B cell (primary cell): Measurements from ENCODE around the gene PLA2G3. TPM values are rescaled to one million over a fixed set of nuclear protein-coding genes. Genes with fewer than 3 reads are reported as not detected.

ENCODE experiments used
- ATAC-seq: fragments of 200-7000 bp; cut with Tn5 transposase; one replicate; pipeline ENCODE4 v1.10.0; 2021; ENCODE audit warnings: low read depth, mild to moderate bottlenecking, moderate number of reproducible peaks, moderate library complexity
- CTCF ChIA-PET: fragments of 350-600 bp; sonication (Branson Sonifier 250); formaldehyde crosslinking; loops from one replicate; lab custom pipeline; 2021; ENCODE audit warnings: antibody characterized with exemption, inconsistent platforms; lab: Charles Lee
- POLR2A ChIA-PET: fragments of 350-600 bp; sonication (Branson Sonifier 250); formaldehyde crosslinking; loops from one replicate; lab custom pipeline; 2021; ENCODE audit warnings: antibody characterized with exemption; lab: Charles Lee
- DNase-seq: peaks from one replicate; pipeline ENCODE4 v3.0.0; 2013
- H2AFZ ChIP-seq: 2 replicates; pipeline ENCODE4 v1.6.1; 2012; ENCODE audit warnings: mild to moderate bottlenecking, low read depth, low read length; ENCODE audit not compliant: insufficient read depth, poor library complexity, severe bottlenecking
- H3K27ac ChIP-seq, 2 donors: 1 replicate in 1 of 2; 2 replicates in 1 of 2; pipeline ENCODE4 v1.5.1; 2012 to 2013; ENCODE audit warnings: low read length in 2 of 2, mild to moderate bottlenecking in 2 of 2, moderate library complexity in 1 of 2
- H3K27me3 ChIP-seq, 4 experiments: fragments of 200-600 bp in 1 of 4; sonication (generic) in 1 of 4; replicated peaks in 1 of 4; 1 replicate in 2 of 4; 2 replicates in 2 of 4; pipeline versions ENCODE4 v1.6.1 to v1.7.0; 2013 to 2016; ENCODE audit warnings: low read length in 3 of 4, mild to moderate bottlenecking in 2 of 4, mixed read lengths in 1 of 4, moderate library complexity in 1 of 4; ENCODE audit not compliant: insufficient read depth in 4 of 4, control insufficient read depth in 3 of 4; ENCODE audit errors: control extremely low read depth in 1 of 4
- H3K36me3 ChIP-seq, 2 experiments: replicated peaks in 1 of 2; 1 replicate in 1 of 2; 2 replicates in 1 of 2; pipeline versions ENCODE4 v1.6.1 to v1.7.1; 2013; ENCODE audit warnings: low read length in 1 of 2; ENCODE audit not compliant: insufficient read depth in 2 of 2, control insufficient read depth in 1 of 2; ENCODE audit errors: control extremely low read depth in 1 of 2, extremely low read depth in 1 of 2
- H3K4me1 ChIP-seq, 2 donors: fragments of 200-600 bp in 1 of 2; sonication (generic) in 1 of 2; 1 replicate in 1 of 2; 2 replicates in 1 of 2; pipeline versions ENCODE4 v1.5.1 to v1.6.1; 2013 to 2017; ENCODE audit warnings: low read length in 2 of 2; ENCODE audit not compliant: control insufficient read depth in 2 of 2, insufficient read depth in 2 of 2
- H3K4me2 ChIP-seq: replicated peaks from 2 replicates; pipeline ENCODE3; 2012; ENCODE audit warnings: mild to moderate bottlenecking, low read depth, low read length; ENCODE audit not compliant: poor library complexity, severe bottlenecking
- H3K4me3 ChIP-seq, 5 experiments: fragments of 200-600 bp in 1 of 5; sonication (generic) in 1 of 5; 1 replicate in 3 of 5; 2 replicates in 2 of 5; pipeline versions ENCODE4 v1.5.1 to v1.7.0; 2011 to 2016; ENCODE audit warnings: low read length in 4 of 5, mild to moderate bottlenecking in 4 of 5, low read depth in 2 of 5, control low read depth in 1 of 5, moderate library complexity in 1 of 5; ENCODE audit not compliant: insufficient read depth in 1 of 5; ENCODE audit errors: control extremely low read depth in 1 of 5, extremely low read depth in 1 of 5
- H3K79me2 ChIP-seq: fragments of 200-600 bp; sonication (generic); one replicate; pipeline ENCODE4 v1.6.0; 2016; ENCODE audit warnings: low read length; ENCODE audit not compliant: control insufficient read depth, insufficient read depth
- H3K9ac ChIP-seq: fragments of 200-600 bp; sonication (generic); 2 replicates; pipeline ENCODE4 v1.6.1; 2017; ENCODE audit warnings: mild to moderate bottlenecking, low read length, moderate library complexity
- H3K9me3 ChIP-seq, 3 donors: one replicate each; pipeline versions ENCODE4 v1.6.1 to v1.7.1; 2013; ENCODE audit warnings: low read length in 2 of 3; ENCODE audit not compliant: control insufficient read depth in 2 of 3, insufficient read depth in 1 of 3; ENCODE audit errors: control extremely low read depth in 1 of 3
- H4K20me1 ChIP-seq: 2 replicates; pipeline ENCODE4 v1.6.0; 2012; ENCODE audit warnings: mild to moderate bottlenecking, low read length; ENCODE audit not compliant: insufficient read depth, control insufficient read depth, poor library complexity, severe bottlenecking
- H3K27ac Mint-ChIP-seq: one replicate; pipeline ENCODE4 v1.8.0; 2021; ENCODE audit warnings: mixed read lengths
- H3K27me3 Mint-ChIP-seq: one replicate; pipeline ENCODE4 v1.8.0; 2021; ENCODE audit warnings: mixed read lengths
- H3K4me1 Mint-ChIP-seq: one replicate; pipeline ENCODE4 v1.8.0; 2021; ENCODE audit warnings: mixed read lengths
- H3K4me3 Mint-ChIP-seq: one replicate; pipeline ENCODE4 v1.8.0; 2021; ENCODE audit warnings: mixed read lengths
- H3K9me3 Mint-ChIP-seq: one replicate; pipeline ENCODE4 v1.8.0; 2022; ENCODE audit warnings: mixed read lengths; ENCODE audit not compliant: insufficient read depth
- CTCF ChIP-seq: fragments of 200-600 bp; IDR thresholded peaks from one replicate; pipeline ENCODE4 v1.8.0; 2022; ENCODE audit warnings: antibody characterized with exemption, mild to moderate bottlenecking
- EZH2 ChIP-seq: IDR thresholded peaks from 2 replicates; pipeline ENCODE4 v1.6.1; 2012; ENCODE audit warnings: borderline replicate concordance, low read depth, mild to moderate bottlenecking, moderate library complexity, low read length; ENCODE audit not compliant: insufficient read depth, poor library complexity, severe bottlenecking
- WGBS: methylation state at CpG from one replicate; pipeline ENCODE4 v1.1.5; 2013; ENCODE audit warnings: missing lambda C conversion rate; ENCODE audit not compliant: insufficient coverage; 5-methylcytosine and 5-hydroxymethylcytosine counted together
- intact Hi-C: fragments of 100-400 bp; cut with micrococcal nuclease; formaldehyde crosslinking; loops from one replicate; pipeline ENCODE4 v1.10.0; 2022
- polyA plus RNA-seq: library from polyadenylated mRNA; depleted of rRNA; stranded (reverse); fragments of >200 nt; gene quantifications from 2 replicates; pipeline ENCODE4 v1.2.3, GENCODE V29; 2012
- total RNA-seq, 2 donors: library from RNA; stranded (reverse); fragments of 120-200 nt in 1 of 2; gene quantifications; 1 replicate in 1 of 2; 2 replicates in 1 of 2; pipeline versions ENCODE4 v1.2.3 to v1.2.4, GENCODE V29; 2013 to 2022

The PLA2G3 gene
- total and polyA plus RNA-seq, 2 donors (not counting 1 experiment from before 2014, with no cell fraction given) = not detected

DNA sequence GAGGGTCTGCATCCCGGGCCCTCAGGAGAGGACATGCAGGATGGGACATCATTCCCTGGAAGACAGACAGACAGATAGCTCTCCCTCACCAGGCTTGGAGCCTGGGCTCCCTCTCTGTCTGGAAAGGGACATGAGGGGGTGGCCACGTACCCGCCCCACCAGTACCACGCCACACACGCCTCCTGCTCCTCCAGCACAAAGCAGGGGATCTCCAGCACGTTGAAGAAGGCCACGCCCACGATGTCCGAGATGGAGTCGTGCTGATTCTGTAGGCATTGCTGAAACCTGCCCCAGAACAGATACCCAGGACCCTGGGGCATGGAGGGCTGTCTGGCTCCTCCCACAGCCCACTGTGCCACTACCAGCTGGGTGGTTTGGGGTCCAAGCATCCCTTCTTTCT, 2.2 kb downstream of the PLA2G3 start:
- ATAC-seq = no peak

GRCh38 chr22:31137721-31138120, 2.6 kb downstream of the PLA2G3 start:
- Histone ChIP-seq H3K9me3 (no peaks in the 10 kb centered on the region), H3K27ac (no peak overlapping the region), H3K4me3 (no peak overlapping the region), H4K20me1 (no peaks in the 10 kb centered on the region), H3K36me3 (no peaks in the 10 kb centered on the region), H3K4me1 (no peaks in the 10 kb centered on the region), H3K79me2 (no peaks in the 10 kb centered on the region), H3K27me3 (peaks cover 0 to 10% (median 0%) of the 10 kb centered on the region in 4 experiments), H3K9ac (no peak overlapping the region), H2AFZ (no peak overlapping the region), H3K4me2 (no peak overlapping the region)
- Mint-ChIP-seq H3K9me3 (no peaks in the 10 kb centered on the region), H3K27ac (no peak overlapping the region), H3K27me3 (peaks cover 2% of the 10 kb centered on the region), H3K4me3 (no peak overlapping the region), H3K4me1 (no peaks in the 10 kb centered on the region)
- DNase-seq = no peak
- ChIA-PET POLR2A (no interaction called here), CTCF (no interaction called here)
- intact Hi-C loops = no loop called here
- no peak for ATAC-seq
- TF ChIP-seq CTCF (no peak), EZH2 (no peak)
- 78% methylated on average over 9 of the region's 10 CpGs for WGBS

More for the DNA sequence above, 2.2 kb downstream of the PLA2G3 start:
- ChIA-PET CTCF (no interaction called here), POLR2A (no interaction called here)
- TF ChIP-seq CTCF (no peak), EZH2 (no peak)
- H3K9me3 Mint-ChIP-seq = no peaks in the 10 kb centered on the region
- H3K9ac ChIP-seq = no peak overlapping the region
- peaks cover 3% of the 10 kb centered on the region for H3K27me3 Mint-ChIP-seq
- H3K9me3 ChIP-seq = no peaks in the 10 kb centered on the region
- H3K27me3 ChIP-seq = peaks cover 0 to 10% (median 0%) of the 10 kb centered on the region in 4 experiments
- 78% methylated on average over 10 of the region's 10 CpGs for WGBS
- H3K27ac ChIP-seq = no peak overlapping the region
- DNase-seq = no peak
- H4K20me1 ChIP-seq = no peaks in the 10 kb centered on the region
- H3K79me2 ChIP-seq = no peaks in the 10 kb centered on the region
- no peaks in the 10 kb centered on the region for H3K4me1 Mint-ChIP-seq
- H3K4me2 ChIP-seq = no peak overlapping the region
- no peak overlapping the region for H2AFZ ChIP-seq
- no peaks in the 10 kb centered on the region for H3K36me3 ChIP-seq
- H3K4me3 Mint-ChIP-seq = no peak overlapping the region
- no peak overlapping the region for H3K4me3 ChIP-seq
- H3K27ac Mint-ChIP-seq = no peak overlapping the region
- intact Hi-C loops = no loop called here
- no peaks in the 10 kb centered on the region for H3K4me1 ChIP-seq
